Neural cell (in vitro differentiated cells): ENCODE measurements around the gene PARVB.

Experiments
- CTCF ChIP-seq: fragments of 450-650 bp; IDR thresholded peaks from 2 replicates; pipeline ENCODE4 v1.5.1; 2014; ENCODE audit warnings: antibody characterized with exemption, mild to moderate bottlenecking, moderate library complexity; ENCODE audit not compliant: poor library complexity, severe bottlenecking
- EZH2 ChIP-seq: fragments of 200-600, 300-800 bp; shearing (Covaris generic), sonication (generic); IDR thresholded peaks from 2 replicates; pipeline ENCODE4 v1.6.1; 2014; ENCODE audit warnings: antibody characterized with exemption, low read length, borderline replicate concordance, mild to moderate bottlenecking; ENCODE audit not compliant: insufficient read depth, poor library complexity, severe bottlenecking
- POLR2AphosphoS5 ChIP-seq: IDR thresholded peaks from 2 replicates; pipeline ENCODE4 v1.6.1; 2012
- REST ChIP-seq: IDR thresholded peaks from 2 replicates; pipeline ENCODE4 v1.6.1; 2012; ENCODE audit warnings: borderline replicate concordance

GRCh38 chr22:44093791-44094190 lies 69.7 kb downstream of the PARVB start:
- TF ChIP-seq REST (no peak), CTCF (no peak), EZH2 (no peak), POLR2AphosphoS5 (no peak)
